Stomach (tissue), 4 donors: Measurements from ENCODE around the gene FGFR2.

ENCODE experiments used
- CTCF ChIP-seq, 7 experiments: fragments of 450-650 bp in 4 of 7; fragments of 200-600 bp in 3 of 7; sonication (generic) in 3 of 7; IDR thresholded peaks; one replicate each; pipeline ENCODE4 v1.5.1; 2016 to 2019; ENCODE audit warnings: antibody characterized with exemption in 7 of 7, control low read depth in 2 of 7, mild to moderate bottlenecking in 1 of 7
- POLR2A ChIP-seq, 4 donors: fragments of 450-650 bp; IDR thresholded peaks; one replicate each; pipeline ENCODE4 v1.6.1; 2016; ENCODE audit warnings: antibody characterized with exemption in 4 of 4, control low read depth in 2 of 4, mild to moderate bottlenecking in 1 of 4, moderate library complexity in 1 of 4

- TF ChIP-seq CTCF (IDR thresholded peaks at IDR 0.05) (no peak), POLR2A (IDR thresholded peaks at IDR 0.05) (no peak)
Observed at GRCh38 chr10:121518333-121518732, 79.9 kb downstream of the FGFR2 start.
